Inflammatory macrophage (primary cell): ENCODE measurements around the gene TERC.

ENCODE experiments used
- DNase-seq, 2 donors: peaks; one replicate each; pipeline ENCODE4 v3.0.0-alpha.2; 2020 to 2022
- total RNA-seq, 18 experiments: gene quantifications; one replicate each; lab custom pipeline; 2026; ENCODE audit warnings: mixed read lengths in 6 of 18, inconsistent platforms in 2 of 18; lab: John Stamatoyannopoulos, UW

Gene TERC
- 0 to 0.16 (median 0) reads per million in 18 experiments for total RNA-seq

DNA sequence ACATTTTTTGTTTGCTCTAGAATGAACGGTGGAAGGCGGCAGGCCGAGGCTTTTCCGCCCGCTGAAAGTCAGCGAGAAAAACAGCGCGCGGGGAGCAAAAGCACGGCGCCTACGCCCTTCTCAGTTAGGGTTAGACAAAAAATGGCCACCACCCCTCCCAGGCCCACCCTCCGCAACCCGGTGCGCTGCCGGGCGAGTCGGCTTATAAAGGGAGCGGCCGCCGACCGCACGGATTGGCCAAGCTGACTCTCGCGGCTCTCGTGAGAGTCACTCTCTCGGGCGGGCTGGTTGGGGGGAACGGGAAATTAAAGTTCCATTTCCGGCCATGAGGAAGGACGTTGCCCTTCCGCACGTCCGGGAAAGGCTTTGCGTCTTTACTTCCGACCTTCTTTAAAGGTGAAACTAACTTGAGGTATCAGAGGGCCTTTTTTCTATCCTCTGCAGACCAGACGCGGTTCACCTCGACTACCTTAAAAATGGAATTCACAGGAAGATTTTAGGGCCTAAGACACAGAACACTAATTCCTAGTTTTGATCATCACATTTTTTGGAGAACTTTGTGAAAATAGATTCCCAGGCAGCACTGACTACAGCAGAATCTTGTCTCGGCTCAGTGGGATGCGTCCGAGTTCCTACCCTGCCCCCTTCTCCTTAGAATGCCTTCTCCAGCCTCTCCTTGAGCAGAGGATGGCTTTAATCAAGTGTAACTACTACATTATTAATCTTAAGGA is at the start of gene TERC:
TSS of gene TERC (minus strand) at position 179 of the 731 bp plus-strand sequence.
- DNase-seq, result peak; percentile 84 to 91

- DNase-seq, result peak; percentile 18 to 40
Measured at GRCh38 chr3:169813757-169814517, 49.1 kb upstream of the TERC start.

DNA sequence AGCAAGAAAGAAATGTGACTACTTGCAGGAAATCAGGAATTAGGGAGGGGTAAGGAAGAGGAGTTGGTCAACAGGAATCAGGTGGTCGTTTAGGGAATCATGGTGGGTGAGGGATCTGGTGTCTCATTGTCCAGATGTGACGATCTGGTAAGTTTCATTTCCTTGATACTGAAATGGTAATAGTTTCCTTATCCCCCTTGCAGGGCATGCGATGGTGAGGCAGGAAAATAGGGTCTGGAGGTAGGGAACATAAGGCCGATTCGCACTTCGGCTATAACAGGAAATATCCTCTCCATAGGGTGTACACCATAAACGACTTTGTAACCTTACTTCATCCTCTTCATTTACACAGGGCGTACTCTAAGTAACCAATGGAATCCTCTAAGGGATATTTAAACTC is 48.4 kb upstream of the TERC start:
- no peak for DNase-seq

- DNase-seq, result peak; percentile 66 to 70
Measured at GRCh38 chr3:169812332-169813235, 47.7 kb upstream of the TERC start, which contains the start of the genes LRRC34 and LRRIQ4. LRRC34 (minus strand) TSS chr3:169812904; CDS start chr3:169812548, 356 bp downstream. LRRIQ4 (plus strand) TSS chr3:169812870; CDS start chr3:169821922, 9,052 bp downstream.

GRCh38 chr3:169811631-169812331 is 46.9 kb upstream of the TERC start:
- DNase-seq, result no peak

- no peak for DNase-seq
Measured at GRCh38 chr3:169809230-169809795, 44.5 kb upstream of the TERC start.

- no peak for DNase-seq
Measured at GRCh38 chr3:169804681-169805080, 39.8 kb upstream of the TERC start.

DNA sequence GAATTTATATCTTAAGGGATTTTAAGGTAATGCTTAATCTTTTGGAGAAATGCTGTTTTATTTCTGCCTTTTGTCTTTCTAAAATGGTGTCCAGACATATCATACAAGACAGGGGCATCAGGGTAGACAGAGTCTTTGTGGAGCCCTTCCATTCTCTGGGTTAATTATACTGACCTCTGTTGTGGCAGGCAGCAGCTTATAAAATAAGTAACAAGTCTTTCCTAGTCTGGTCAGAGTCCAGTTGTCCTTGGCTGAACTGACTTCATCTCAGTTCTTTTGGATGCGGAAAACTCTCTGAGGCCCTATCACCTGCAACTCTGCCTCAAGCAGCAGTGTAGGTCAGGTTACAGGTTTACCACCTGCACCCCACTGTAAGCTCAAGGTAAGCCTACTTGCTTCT is 27.5 kb upstream of the TERC start:
- DNase-seq, result no peak

DNA sequence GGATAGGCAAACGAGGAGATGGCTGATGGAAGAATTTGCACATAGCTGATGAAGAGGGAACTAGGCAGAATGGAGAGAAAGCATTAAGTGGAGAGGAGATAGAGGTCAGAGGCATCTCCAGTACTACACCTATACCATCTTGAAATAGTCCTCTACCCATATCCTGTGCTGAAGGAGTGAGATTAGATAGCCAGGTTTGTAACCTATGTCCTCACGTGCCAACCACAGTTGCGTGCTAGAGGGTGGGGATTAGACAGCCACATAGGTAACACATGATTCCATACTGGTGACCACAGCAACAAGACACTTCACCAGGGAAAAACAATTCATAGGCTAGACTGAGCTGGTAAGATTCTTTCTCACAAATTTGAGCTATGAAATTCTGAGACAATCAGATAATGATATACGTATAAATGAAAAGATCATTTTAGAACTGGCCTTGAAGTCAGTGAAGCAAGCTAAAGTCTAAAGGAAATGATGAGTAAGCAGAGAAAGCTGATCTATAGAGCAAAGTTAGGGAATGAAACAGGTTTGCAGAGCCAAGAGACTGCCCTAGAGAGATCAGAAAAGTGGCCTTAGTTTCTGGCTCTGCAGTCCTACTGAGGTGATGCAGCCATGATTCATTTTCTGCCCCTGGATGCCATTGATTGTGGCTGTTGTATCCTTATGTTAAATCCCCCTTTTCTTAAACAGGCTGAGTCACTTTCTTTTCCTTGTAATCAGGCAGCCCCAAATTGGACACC is 26.0 kb upstream of the TERC start:
- DNase-seq, result no peak

- no peak for DNase-seq
Measured at GRCh38 chr3:169790219-169790618, 25.4 kb upstream of the TERC start.

GRCh38 chr3:169787791-169788190 is 22.9 kb upstream of the TERC start:
- DNase-seq, result no peak

DNA sequence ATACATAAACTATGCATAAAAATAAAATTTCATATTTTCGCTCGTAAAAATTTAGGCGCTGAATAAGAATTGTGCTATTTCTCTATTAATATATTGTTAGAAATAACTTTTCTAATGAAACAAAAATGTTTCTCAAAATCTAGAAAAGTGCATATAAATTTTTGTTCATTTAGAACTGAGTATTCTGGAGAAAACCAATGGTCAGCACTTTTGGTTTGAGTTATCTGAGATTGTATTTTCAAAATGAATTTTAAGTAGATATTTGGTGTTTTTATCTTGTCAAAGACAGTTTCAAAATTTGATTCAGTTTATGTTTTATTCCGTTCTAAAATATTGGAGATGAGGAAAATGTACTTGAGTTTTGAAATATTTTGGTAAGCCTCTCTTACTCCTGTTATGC is 22.3 kb upstream of the TERC start:
- no peak for DNase-seq

DNA sequence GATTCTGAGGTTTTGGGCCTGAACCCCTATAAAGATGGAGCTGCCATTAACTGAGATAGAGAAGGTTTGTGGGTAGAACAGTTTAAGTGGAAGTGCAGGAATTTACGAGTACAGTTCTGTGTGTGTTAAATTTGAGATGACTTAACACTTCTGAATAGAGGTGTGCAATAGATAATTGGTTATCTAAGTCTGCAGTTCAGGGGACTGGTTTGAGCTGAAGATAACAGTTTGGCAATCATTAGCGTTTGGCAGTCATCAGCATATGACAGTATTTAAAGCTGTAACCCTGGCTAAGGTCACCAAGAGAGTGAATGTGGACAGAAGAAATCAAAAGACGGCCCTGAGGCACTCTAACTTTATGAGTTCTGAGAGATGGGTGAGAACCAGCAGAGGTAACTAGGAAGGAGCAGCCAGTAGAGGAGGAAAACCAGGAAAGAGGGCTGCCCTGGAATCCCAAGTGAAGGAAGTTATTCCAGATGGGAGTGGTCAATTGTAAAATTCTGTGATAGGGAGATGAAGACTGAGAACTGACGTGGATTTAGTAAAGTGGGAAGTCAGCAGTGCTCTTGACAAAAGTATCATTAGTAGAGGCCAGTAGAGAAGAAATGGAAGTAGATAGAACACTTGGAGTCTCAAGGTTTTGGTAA is 16.5 kb upstream of the TERC start:
- DNase-seq, result no peak

- no peak for DNase-seq
Measured at GRCh38 chr3:169780742-169781141, 15.9 kb upstream of the TERC start.

GRCh38 chr3:169777822-169778221 is 13.0 kb upstream of the TERC start:
- DNase-seq, result no peak

GRCh38 chr3:169774186-169774585 is 9.3 kb upstream of the TERC start:
- no peak for DNase-seq

GRCh38 chr3:169772897-169773816 is 8.3 kb upstream of the TERC start, which contains the start of gene MYNN:
MYNN (plus strand) TSS chr3:169773396; CDS start chr3:169774296, 900 bp downstream.
- DNase-seq, result peak; percentile 91 to 92

GRCh38 chr3:169772305-169772896 is 7.5 kb upstream of the TERC start:
- peak; percentile 55 to 68 for DNase-seq
